NK-92 treated with Interleukin-12 subunit alpha and Interleukin-12 subunit beta, amount 100 ng/mL, for 24 hours (cell line): ENCODE results near the gene FSD1L.
A peak's percentile ranks its signal among the peaks of the same experiment; 100 is the strongest.
"Not testable (repeated sequence)": the region's sequence is repeated elsewhere in the genome, so short reads cannot be mapped to it uniquely, and the experiment has no call there.

ENCODE experiments used
- DNase-seq: peaks from one replicate; lab custom pipeline; 2025; lab: John Stamatoyannopoulos, UW

Gene FSD1L

DNA sequence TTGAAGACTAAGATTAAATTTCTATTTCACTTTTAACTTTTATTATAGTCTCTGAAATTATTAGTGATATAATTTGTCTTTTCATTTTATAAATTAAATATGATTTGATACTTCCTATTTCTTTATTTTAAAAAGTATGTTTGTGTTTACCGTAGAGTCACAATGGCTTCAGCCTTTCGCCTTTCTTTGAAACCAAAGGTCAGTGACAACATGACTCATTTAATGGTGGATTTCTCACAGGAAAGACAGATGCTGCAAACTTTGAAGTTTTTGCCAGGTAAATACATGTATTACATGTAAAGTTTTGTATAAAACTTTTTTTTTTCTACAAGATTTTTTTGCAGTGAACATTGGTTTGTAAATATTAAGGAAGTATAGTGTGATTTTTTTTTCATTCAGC is 36.4 kb downstream of the FSD1L start:
- DNase-seq: no peak

DNA sequence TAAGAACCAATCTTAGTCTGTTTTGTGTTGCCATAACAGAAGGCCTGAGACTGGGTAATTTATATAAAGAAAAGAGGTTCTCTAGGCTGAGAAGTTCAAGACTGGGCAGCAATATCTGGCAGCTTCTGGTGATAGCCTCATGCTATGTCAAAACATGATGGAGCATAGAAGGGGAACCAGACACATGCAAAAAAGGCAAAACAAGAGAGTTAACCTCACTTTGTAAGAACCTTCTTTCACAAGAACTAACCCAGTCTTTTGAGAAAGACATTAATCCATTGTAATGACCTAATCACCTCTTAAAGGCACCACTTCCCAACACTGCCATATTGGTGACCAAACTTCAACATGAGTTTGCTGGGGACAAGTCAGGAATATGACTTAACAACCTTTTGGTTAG is 37.3 kb downstream of the FSD1L start:
- DNase-seq: no peak

GRCh38 chr9:105496826-105497225 is 49.0 kb downstream of the FSD1L start:
- no peak for DNase-seq

DNA sequence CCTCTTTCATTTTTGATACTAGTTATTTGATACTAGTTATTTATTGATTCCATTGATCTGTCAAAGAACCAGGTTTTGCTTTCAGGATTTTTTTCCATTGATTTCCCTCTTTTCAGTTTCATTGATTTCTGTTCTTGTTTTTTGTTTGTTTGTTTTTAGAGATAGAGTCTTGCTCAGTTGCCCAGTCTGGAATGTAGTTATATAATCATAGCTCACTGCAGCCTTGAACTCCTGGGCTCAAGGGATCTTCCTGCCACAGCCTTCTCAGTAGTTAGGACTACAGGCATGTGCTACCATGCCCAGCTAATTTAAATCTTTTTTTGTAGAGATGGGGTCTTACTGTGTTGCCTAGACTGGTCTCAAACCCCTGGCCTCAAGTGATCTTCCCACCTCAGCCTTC is 49.9 kb downstream of the FSD1L start:
- no peak for DNase-seq

DNA sequence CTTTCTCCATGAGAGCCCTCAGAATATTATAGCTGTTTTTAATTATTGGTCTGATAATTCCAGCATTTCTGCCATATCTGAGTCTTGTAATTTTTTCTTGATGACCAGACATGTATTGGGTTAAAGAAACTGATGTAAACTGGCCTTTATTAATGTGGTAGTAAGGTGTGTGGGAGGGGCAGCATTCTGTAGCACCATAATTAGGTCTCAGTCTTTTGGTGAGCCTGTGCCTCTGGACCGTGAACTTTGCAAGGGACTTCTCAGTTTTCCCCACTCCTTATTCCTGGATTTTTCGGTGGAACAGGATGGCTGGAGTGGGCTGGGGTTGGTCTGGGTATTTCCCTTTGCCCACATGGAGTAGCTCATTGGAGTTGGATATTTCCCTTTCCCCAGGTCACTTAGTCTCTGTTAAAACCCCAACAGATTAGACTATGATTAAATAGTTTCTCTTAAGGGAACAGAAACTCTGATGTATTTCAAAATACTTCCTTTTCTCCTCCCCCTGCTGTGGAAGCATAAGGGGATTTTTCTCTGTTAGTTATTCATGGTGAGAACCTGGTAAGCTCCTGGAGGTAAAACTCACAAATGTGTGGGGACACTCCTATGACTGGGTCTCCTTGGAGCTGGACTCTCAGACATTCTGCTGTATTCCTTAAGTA is 52.4 kb downstream of the FSD1L start:
- DNase-seq: no peak

GRCh38 chr9:105501414-105501813 is 53.6 kb downstream of the FSD1L start:
- no peak for DNase-seq

DNA sequence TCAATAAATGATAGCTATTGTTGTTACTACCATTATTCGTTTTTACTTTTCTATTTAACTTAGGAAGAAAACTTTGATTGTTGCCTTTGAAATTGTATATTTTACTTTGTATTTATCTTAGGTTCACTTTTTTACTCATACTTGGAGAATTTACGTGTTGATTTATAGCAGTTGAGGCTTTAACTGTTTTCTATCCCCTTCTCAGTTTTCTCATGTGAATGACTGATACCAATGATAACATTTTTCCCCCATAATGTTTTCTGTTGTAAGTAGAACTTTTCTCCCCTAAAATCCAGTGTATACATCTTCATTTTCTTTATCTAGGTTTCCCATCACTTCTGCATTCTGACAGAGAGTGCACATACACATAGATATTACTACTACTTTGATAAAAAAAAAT is 54.4 kb downstream of the FSD1L start:
- DNase-seq: no peak

GRCh38 chr9:105503881-105504280 is 56.0 kb downstream of the FSD1L start:
- no peak for DNase-seq

- DNase-seq: no peak
These were observed 59.4 kb downstream of the FSD1L start for GRCh38 chr9:105507096-105507790.

GRCh38 chr9:105508530-105508929 is 60.7 kb downstream of the FSD1L start:
- no peak for DNase-seq

DNA sequence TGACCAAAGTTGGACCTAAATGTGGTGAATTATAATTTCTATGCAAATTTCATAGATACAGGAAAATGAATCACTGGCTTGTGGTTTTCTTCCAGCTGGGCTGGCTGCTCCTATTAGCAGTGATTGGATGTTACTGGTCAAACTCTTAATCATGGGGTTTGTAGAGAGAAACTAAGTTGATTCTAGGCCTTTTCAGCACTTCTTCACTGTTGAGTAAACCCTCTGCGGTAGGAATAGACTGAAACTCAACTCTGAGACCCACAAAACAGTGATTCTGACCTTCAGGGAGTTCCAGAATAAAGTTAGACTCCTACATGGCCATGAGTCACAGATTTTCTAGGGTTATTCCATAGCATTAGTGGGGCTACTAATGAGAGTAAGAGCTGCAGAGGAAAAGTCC is 62.2 kb downstream of the FSD1L start:
- no peak for DNase-seq

DNA sequence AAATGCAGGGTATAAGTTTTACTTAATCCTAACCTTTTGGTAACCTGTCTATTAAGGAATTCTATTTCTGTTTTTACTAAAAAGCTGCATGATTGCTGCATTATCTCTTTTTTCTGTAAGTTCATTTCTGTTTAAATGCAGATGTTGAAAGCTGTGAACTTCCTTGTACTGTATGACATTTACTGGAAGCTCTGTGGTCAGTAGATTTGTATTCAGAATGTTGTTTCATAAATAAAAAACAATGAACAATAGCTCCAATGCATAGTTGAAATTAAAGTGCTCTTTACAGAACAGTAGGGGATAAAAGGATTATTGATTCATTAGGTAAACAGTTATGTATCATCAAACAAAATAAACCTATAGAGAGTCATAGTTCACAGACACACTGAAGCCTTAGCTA is 63.6 kb downstream of the FSD1L start:
- DNase-seq: no peak

DNA sequence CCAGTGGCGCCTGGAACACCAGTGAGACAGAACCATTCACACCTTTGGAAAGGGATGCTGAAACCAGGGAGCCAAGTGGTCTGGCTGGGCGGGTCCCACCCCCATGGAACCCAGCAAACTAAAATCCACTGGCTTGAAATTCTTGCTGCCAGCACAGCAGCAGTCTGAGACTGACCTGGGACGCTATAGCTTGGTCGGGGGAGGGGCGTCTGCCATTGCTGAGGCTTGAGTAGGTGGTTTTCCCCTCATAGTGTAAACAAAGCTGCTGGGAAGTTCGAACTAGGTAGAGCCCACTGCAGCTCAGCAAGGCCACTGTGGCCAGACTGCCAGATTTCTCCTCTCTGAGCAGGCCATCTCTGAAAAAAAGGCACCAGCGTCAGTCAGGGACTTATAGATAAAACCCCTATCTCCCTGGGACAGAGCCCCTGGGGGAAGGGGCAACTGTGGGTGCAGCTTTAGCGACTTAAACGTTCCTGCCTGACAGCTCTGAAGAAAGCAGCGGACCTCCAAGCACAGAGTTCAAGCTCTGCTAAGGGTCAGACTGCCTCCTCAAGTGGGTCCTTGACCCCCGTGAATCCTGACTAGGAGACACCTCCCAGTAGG is 68.1 kb downstream of the FSD1L start:
- DNase-seq: no peak

DNA sequence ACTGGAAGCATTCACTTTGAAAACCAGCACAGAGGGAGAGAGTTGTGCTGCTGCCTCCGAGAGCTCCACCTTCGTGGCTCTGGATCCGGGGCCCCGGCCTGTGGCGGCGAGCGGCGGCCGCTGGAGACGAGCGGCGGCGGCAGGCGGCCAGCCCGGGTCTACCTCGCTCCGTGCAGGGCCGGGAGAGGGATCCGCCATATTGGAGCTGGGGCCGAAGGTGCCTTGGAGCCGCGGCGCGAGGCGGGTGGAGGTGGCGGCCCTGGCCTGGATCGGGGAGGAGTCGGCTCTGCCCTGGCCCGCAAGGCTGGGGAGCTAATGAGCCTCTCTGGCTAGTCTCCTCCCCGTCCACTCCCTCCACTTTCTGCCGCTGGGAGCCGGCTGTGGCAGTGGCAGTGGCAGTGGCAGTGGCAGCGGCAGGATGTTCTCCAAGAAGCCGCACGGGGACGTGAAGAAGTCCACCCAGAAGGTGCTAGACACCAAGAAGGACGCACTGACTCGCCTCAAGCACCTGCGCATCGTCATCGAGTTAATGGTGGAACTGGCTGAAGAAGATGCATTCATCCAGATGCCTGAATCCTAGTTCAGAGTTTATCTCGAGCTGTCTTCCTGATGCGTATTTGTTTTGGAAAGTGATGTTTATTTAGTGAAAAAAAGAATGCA is 72.0 kb downstream of the FSD1L start:
- peak; percentile 7 for DNase-seq

GRCh38 chr9:105520992-105521391 is 73.2 kb downstream of the FSD1L start:
- DNase-seq: not testable (repeated sequence)

DNA sequence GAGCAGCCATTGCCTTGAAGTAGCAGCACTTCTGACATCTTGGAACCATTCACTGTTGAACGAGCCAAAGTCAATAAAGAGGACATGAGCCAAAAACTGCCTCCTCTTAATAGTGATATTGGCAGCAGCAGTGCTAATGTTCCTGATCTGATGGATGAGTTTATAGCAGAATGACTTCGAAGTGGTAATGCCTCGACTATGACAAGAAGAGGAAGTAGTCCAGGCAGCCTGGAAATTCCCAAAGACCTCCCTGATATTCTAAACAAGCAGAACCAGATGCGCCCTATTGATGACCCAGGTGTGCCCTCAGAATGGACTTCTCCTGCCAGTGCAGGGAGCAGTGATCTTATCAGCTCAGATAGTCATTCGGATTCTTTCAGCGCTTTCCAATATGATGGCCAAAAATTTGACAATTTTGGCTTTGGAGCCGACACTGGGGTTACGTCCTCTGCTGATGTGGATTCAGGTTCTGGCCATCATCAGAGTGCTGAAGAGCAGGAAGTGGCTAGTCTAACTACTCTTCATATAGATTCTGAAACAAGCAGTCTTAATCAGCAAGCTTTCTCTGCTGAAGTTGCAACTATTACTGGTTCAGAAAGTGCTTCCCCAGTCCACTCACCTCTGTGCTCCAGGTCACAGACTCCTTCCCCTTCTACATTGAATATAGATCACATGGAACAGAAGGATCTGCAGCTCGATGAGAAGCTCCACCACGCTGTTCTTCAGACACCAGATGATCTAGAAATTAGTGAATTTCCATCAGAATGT is 75.0 kb downstream of the FSD1L start:
- DNase-seq: not testable (repeated sequence)

- DNase-seq: no peak
These were observed 83.7 kb downstream of the FSD1L start for GRCh38 chr9:105531530-105531929.

DNA sequence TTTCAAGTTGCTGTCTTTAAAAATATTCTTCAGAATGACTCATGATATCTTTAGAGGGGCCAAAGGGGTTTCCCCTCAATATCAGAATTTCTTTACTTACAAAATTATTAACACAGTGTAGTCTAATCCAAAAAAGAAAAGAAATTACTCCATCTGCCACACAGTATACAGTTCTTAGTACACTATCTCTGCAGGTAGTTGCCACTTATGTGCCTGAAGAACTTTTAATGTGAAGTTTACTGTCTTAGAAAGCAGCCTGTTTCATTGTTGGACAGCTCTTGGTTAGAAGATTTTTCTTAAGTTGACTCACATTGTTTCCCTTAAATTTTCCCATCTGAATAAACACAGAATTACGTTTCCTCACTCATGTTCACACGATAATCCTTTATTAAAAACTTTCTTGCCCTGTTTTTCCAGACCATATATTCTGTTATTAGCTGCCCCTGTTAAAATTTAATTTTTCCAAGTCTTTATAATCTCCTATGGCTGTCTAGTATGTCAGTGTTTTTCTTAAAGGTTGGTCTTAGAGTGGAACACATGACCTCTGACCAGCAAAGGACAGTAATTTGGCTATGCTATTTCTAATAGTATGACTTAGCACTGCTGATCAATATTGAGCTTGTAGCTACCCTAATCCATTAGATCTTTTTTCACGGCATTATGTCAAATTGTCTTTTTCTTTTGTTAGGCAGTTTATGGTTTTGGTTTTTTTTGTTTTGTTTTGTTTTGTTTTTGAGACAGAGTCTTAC is 88.3 kb downstream of the FSD1L start:
- DNase-seq: no peak

GRCh38 chr9:105539452-105539851 is 91.6 kb downstream of the FSD1L start:
- DNase-seq: no peak

- no peak for DNase-seq
These were observed 94.0 kb downstream of the FSD1L start for GRCh38 chr9:105541838-105542237.

- DNase-seq: no peak
These were observed 106.2 kb downstream of the FSD1L start for GRCh38 chr9:105554042-105554441.
